ENCODE measurements around the gene ZFTA. TPM values are rescaled to one million over a fixed set of nuclear protein-coding genes. Genes with fewer than 3 reads are reported as not detected.
"Not testable (repeated sequence)": the region's sequence is repeated elsewhere in the genome, so short reads cannot be mapped to it uniquely, and the experiment has no call there.

Gene ZFTA
- 10 to 100 TPM; 41.2 to 64.7 (median 47.7) TPM for polyA plus RNA-seq (ENCODE audit: insufficient read length in 4 of 4)

GRCh38 chr11:63768237-63769041 lies at the start of gene ZFTA:
Gene ZFTA (minus strand): TSS chr11:63768775. CDS start chr11:63768622, 153 bp downstream.
- DNase-seq (ENCODE audit: low read depth in 4 of 4, low spot score in 3 of 4), result no peak

GRCh38 chr11:63817758-63818498 lies 49.4 kb upstream of the ZFTA start:
- no peak for DNase-seq (ENCODE audit: low read depth in 4 of 4, low spot score in 3 of 4)

- DNase-seq (ENCODE audit: low read depth in 4 of 4, low spot score in 3 of 4), result no peak
Observed at GRCh38 chr11:63816732-63817131, 48.2 kb upstream of the ZFTA start.

- DNase-seq (ENCODE audit: low read depth in 4 of 4, low spot score in 3 of 4), result no peak
Observed at GRCh38 chr11:63816166-63816565, 47.6 kb upstream of the ZFTA start.

GRCh38 chr11:63814383-63814736 lies 45.8 kb upstream of the ZFTA start:
- DNase-seq (ENCODE audit: low read depth in 4 of 4, low spot score in 3 of 4), result no peak

GRCh38 chr11:63813563-63814382 lies 45.2 kb upstream of the ZFTA start:
- DNase-seq (ENCODE audit: low read depth in 4 of 4, low spot score in 3 of 4), result no peak

GRCh38 chr11:63813035-63813562 lies 44.5 kb upstream of the ZFTA start, which contains the start of gene SPINDOC:
Gene SPINDOC (plus strand): TSS chr11:63813456. CDS start chr11:63813687, 231 bp downstream.
- peak in 2 of 4 donors; percentile 50 for DNase-seq (ENCODE audit: low read depth in 4 of 4, low spot score in 3 of 4)

- DNase-seq (ENCODE audit: low read depth in 4 of 4, low spot score in 3 of 4), result no peak
Observed at GRCh38 chr11:63811522-63811921, 42.9 kb upstream of the ZFTA start.

- not testable (repeated sequence) for DNase-seq (ENCODE audit: low read depth in 4 of 4, low spot score in 3 of 4)
Observed at GRCh38 chr11:63810383-63810782, 41.8 kb upstream of the ZFTA start.

GRCh38 chr11:63805844-63806415 lies 37.4 kb upstream of the ZFTA start:
- DNase-seq (ENCODE audit: low read depth in 4 of 4, low spot score in 3 of 4), result no peak

- DNase-seq (ENCODE audit: low read depth in 4 of 4, low spot score in 3 of 4), result no peak
Observed at GRCh38 chr11:63804259-63804658, 35.7 kb upstream of the ZFTA start.

- DNase-seq (ENCODE audit: low read depth in 4 of 4, low spot score in 3 of 4), result no peak
Observed at GRCh38 chr11:63802637-63803414, 34.3 kb upstream of the ZFTA start.

- no peak for DNase-seq (ENCODE audit: low read depth in 4 of 4, low spot score in 3 of 4)
Observed at GRCh38 chr11:63800921-63801320, 32.3 kb upstream of the ZFTA start.

GRCh38 chr11:63795066-63795465 lies 26.5 kb upstream of the ZFTA start:
- no peak for DNase-seq (ENCODE audit: low read depth in 4 of 4, low spot score in 3 of 4)

- DNase-seq (ENCODE audit: low read depth in 4 of 4, low spot score in 3 of 4), result no peak
Observed at GRCh38 chr11:63793161-63793560, 24.6 kb upstream of the ZFTA start.

GRCh38 chr11:63791495-63792167 lies 23.1 kb upstream of the ZFTA start:
- no peak for DNase-seq (ENCODE audit: low read depth in 4 of 4, low spot score in 3 of 4)

- no peak for DNase-seq (ENCODE audit: low read depth in 4 of 4, low spot score in 3 of 4)
Observed at GRCh38 chr11:63785823-63786222, 17.2 kb upstream of the ZFTA start.

GRCh38 chr11:63783925-63784592 lies 15.5 kb upstream of the ZFTA start:
- DNase-seq (ENCODE audit: low read depth in 4 of 4, low spot score in 3 of 4), result no peak
